Mucosa of stomach (tissue), 1 donor: Measurements from ENCODE around the gene TXLNB.

Experiments used
- H3K27me3 ChIP-seq: one replicate; pipeline ENCODE4 v1.7.0; 2013; ENCODE audit warnings: mild to moderate bottlenecking, low read length; ENCODE audit not compliant: control insufficient read depth, insufficient read depth
- H3K36me3 ChIP-seq: one replicate; pipeline ENCODE4 v1.7.0; 2013; ENCODE audit warnings: low read length; ENCODE audit not compliant: control insufficient read depth, insufficient read depth
- H3K4me1 ChIP-seq: one replicate; pipeline ENCODE4 v1.7.0; 2013; ENCODE audit warnings: mild to moderate bottlenecking, low read length; ENCODE audit not compliant: control insufficient read depth, insufficient read depth
- H3K4me3 ChIP-seq: one replicate; pipeline ENCODE4 v1.7.0; 2013; ENCODE audit warnings: low read length
- H3K9ac ChIP-seq: one replicate; pipeline ENCODE4 v1.7.0; 2013; ENCODE audit warnings: mild to moderate bottlenecking, low read length, moderate library complexity
- H3K9me3 ChIP-seq: one replicate; pipeline ENCODE4 v1.7.0; 2013; ENCODE audit warnings: mild to moderate bottlenecking, low read length, moderate library complexity; ENCODE audit not compliant: control insufficient read depth
- donor health status: Pancreatic carcinoma.

Gene TXLNB

GRCh38 chr6:139325686-139326085, 33.9 kb upstream of the TXLNB start:
- Histone ChIP-seq H3K4me1 (no peaks in the 10 kb centered on the region), H3K4me3 (no peak overlapping the region), H3K36me3 (no peaks in the 10 kb centered on the region), H3K27me3 (no peaks in the 10 kb centered on the region), H3K9ac (no peak overlapping the region), H3K9me3 (no peaks in the 10 kb centered on the region)

DNA sequence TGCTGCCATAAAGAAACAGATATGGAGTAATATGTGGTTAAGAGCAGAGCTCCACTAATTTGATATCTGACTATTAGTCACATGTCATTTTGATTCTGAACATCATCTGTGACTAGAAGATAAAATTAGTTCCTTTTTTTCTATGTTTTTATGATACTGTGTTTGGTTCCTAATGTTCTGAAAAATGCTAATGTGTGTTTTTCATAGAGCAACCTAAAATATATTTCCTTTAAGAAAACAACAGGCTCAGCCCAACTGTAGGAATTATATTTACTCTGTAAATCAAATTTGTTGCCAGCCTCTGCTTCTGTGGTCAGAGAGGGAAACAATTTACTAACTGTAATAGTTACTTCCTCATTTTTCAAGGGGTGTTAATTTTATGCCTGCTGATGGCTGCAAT, 33.3 kb upstream of the TXLNB start:
- no peak overlapping the region for H3K4me3 ChIP-seq

GRCh38 chr6:139324301-139324555, 32.4 kb upstream of the TXLNB start:
- Histone ChIP-seq H3K9me3 (no peaks in the 10 kb centered on the region), H3K4me3 (no peak overlapping the region), H3K27me3 (no peaks in the 10 kb centered on the region), H3K9ac (no peak overlapping the region), H3K4me1 (no peaks in the 10 kb centered on the region), H3K36me3 (no peaks in the 10 kb centered on the region)

More for the DNA sequence above, 33.3 kb upstream of the TXLNB start:
- H3K36me3 ChIP-seq, result no peaks in the 10 kb centered on the region
- no peaks in the 10 kb centered on the region for H3K27me3 ChIP-seq
- H3K9me3 ChIP-seq, result no peaks in the 10 kb centered on the region
- no peaks in the 10 kb centered on the region for H3K4me1 ChIP-seq
- no peak overlapping the region for H3K9ac ChIP-seq

GRCh38 chr6:139323511-139324300, 31.9 kb upstream of the TXLNB start:
- Histone ChIP-seq H3K9me3 (no peaks in the 10 kb centered on the region), H3K4me1 (no peaks in the 10 kb centered on the region), H3K36me3 (no peaks in the 10 kb centered on the region), H3K27me3 (no peaks in the 10 kb centered on the region), H3K9ac (no peak overlapping the region), H3K4me3 (no peak overlapping the region)

DNA sequence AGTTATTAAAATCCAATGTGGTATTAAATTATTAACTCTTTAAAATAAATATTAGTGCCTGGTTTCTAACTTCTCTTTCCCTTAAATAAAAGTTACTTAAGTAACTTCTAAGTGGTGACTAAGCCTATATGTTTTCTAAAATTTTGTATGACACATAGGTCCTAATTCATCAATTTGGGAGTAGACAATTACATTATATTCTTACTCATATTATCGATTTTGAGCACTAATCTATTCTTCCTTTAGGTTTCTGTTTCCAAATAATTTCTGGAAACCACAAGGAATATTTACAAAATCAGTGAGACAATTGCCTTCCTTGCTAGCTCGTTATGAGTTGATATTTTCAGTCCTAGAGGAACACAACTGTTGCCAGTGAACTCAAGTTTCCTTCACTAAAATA, 28.3 kb upstream of the TXLNB start:
- Histone ChIP-seq H3K36me3 (no peaks in the 10 kb centered on the region), H3K4me3 (no peak overlapping the region), H3K9me3 (no peaks in the 10 kb centered on the region), H3K27me3 (no peaks in the 10 kb centered on the region), H3K4me1 (no peaks in the 10 kb centered on the region), H3K9ac (no peak overlapping the region)

DNA sequence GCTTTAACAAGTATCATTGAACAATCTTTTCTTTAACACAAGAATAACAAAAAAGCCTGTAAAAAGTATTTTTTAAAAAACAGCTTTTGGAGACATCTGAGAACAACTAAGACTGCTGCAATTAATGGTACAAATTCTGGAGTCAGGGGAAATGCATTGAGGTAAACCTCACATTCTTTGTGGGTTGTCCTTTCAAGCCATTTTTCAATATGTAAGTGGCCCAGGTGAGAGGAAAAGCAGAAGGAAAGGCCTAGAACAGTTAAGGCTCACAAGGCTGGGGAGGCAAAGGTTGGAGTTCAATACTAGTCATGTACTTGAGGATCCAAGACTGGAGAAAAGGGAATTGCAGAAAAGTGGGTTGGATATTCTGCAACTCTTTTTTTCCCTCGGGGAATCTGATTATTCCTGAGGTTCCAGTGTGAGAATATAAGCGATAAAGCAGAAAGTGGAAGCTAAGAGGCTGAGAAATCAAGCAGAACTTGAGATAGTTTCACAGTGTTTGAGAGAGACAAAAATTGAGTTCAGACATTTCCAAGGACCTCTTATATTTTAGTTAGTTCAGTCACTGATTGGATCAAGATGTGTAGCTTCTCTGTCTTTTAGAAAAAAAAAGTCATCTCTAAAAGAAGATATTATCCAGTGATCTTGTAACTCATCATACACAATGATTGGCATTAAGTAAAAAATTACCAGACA, 25.0 kb upstream of the TXLNB start:
- H3K4me3 ChIP-seq, result no peak overlapping the region
- H3K27me3 ChIP-seq, result no peaks in the 10 kb centered on the region
- H3K9me3 ChIP-seq, result no peaks in the 10 kb centered on the region
- H3K4me1 ChIP-seq, result no peaks in the 10 kb centered on the region
- H3K36me3 ChIP-seq, result no peaks in the 10 kb centered on the region
- H3K9ac ChIP-seq, result no peak overlapping the region

GRCh38 chr6:139313784-139314545, 22.2 kb upstream of the TXLNB start:
- H3K9ac ChIP-seq, result no peak overlapping the region
- peaks cover 5% of the 10 kb centered on the region for H3K4me1 ChIP-seq
- H3K27me3 ChIP-seq, result no peaks in the 10 kb centered on the region
- H3K36me3 ChIP-seq, result no peaks in the 10 kb centered on the region
- H3K9me3 ChIP-seq, result no peaks in the 10 kb centered on the region
- no peak overlapping the region for H3K4me3 ChIP-seq

GRCh38 chr6:139313229-139313628, 21.4 kb upstream of the TXLNB start:
- H3K36me3 ChIP-seq, result no peaks in the 10 kb centered on the region
- no peak overlapping the region for H3K9ac ChIP-seq
- H3K4me1 ChIP-seq, result peaks cover 11% of the 10 kb centered on the region
- no peak overlapping the region for H3K4me3 ChIP-seq
- no peaks in the 10 kb centered on the region for H3K27me3 ChIP-seq
- H3K9me3 ChIP-seq, result no peaks in the 10 kb centered on the region

DNA sequence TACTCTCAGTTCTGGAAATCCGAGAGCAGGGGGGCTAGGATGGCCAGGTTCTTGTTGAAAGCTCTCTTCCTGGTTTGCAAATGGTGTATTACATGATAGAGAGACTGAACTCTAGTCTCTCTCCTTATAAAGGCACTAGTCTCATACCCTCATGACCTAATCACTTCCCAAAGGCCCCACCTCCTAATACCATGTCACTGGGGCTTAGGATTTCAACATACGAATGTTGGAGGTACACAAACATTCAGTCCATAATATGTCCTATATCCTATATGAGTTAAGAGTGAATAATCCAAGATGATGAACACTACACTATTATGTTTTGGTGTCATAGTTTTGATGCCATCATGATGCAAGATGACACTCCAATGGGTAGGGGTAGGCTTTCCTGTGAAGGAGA, 20.0 kb upstream of the TXLNB start:
- Histone ChIP-seq H3K9me3 (no peaks in the 10 kb centered on the region), H3K27me3 (no peaks in the 10 kb centered on the region), H3K36me3 (no peaks in the 10 kb centered on the region), H3K4me3 (no peak overlapping the region), H3K4me1 (peaks cover 14% of the 10 kb centered on the region), H3K9ac (no peak overlapping the region)

GRCh38 chr6:139308936-139309603, 17.3 kb upstream of the TXLNB start:
- no peaks in the 10 kb centered on the region for H3K36me3 ChIP-seq
- no peaks in the 10 kb centered on the region for H3K9me3 ChIP-seq
- no peaks in the 10 kb centered on the region for H3K27me3 ChIP-seq
- H3K9ac ChIP-seq, result no peak overlapping the region
- peaks cover 21% of the 10 kb centered on the region for H3K4me1 ChIP-seq
- no peak overlapping the region for H3K4me3 ChIP-seq

- no peaks in the 10 kb centered on the region for H3K36me3 ChIP-seq
- H3K9ac ChIP-seq, result no peak overlapping the region
These were observed 16.6 kb upstream of the TXLNB start for GRCh38 chr6:139308286-139308916.

More at GRCh38 chr6:139308286-139308916, 16.6 kb upstream of the TXLNB start:
- Histone ChIP-seq H3K9me3 (no peaks in the 10 kb centered on the region), H3K4me3 (no peak overlapping the region), H3K27me3 (no peaks in the 10 kb centered on the region), H3K4me1 (peaks cover 21% of the 10 kb centered on the region)
